Neural progenitor cell (in vitro differentiated cells): ENCODE results near the gene NDUFAF2.

Source experiments
- EZH2 ChIP-seq: fragments of 200-600 bp; sonication (generic); IDR thresholded peaks from 2 replicates; pipeline ENCODE4 v1.6.1; 2017; ENCODE audit warnings: antibody characterized with exemption, mild to moderate bottlenecking, moderate library complexity
- TF ChIP-seq, protein P1 (sequence below): fragments of 200-600 bp; sonication (generic); IDR thresholded peaks from 2 replicates; pipeline ENCODE4 v1.5.1; 2017; ENCODE audit warnings: antibody characterized with exemption, mild to moderate bottlenecking

GRCh38 chr5:61028382-61028781, 83.4 kb downstream of the NDUFAF2 start:
- TF ChIP-seq, protein P1, sequence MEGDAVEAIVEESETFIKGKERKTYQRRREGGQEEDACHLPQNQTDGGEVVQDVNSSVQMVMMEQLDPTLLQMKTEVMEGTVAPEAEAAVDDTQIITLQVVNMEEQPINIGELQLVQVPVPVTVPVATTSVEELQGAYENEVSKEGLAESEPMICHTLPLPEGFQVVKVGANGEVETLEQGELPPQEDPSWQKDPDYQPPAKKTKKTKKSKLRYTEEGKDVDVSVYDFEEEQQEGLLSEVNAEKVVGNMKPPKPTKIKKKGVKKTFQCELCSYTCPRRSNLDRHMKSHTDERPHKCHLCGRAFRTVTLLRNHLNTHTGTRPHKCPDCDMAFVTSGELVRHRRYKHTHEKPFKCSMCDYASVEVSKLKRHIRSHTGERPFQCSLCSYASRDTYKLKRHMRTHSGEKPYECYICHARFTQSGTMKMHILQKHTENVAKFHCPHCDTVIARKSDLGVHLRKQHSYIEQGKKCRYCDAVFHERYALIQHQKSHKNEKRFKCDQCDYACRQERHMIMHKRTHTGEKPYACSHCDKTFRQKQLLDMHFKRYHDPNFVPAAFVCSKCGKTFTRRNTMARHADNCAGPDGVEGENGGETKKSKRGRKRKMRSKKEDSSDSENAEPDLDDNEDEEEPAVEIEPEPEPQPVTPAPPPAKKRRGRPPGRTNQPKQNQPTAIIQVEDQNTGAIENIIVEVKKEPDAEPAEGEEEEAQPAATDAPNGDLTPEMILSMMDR: no peak
- TF ChIP-seq EZH2: no peak
